ENCODE data around the gene CLSTN2.

GRCh38 chr3:139957844-139958243 lies 22.9 kb downstream of the CLSTN2 start:
- TF ChIP-seq CTCF (IDR thresholded peaks at IDR 0.05): no peak
- TF ChIP-seq POLR2AphosphoS5 (IDR thresholded peaks at IDR 0.05; ENCODE audit: insufficient read depth in 1 of 2, low read depth in 1 of 2): no peak
- no peak for TF ChIP-seq POLR2A (IDR thresholded peaks at IDR 0.05)

All from vagina (tissue), 2 donors.